Mucosa of descending colon (tissue), 3 donors: ENCODE measurements around the gene EML3. TPM values are rescaled to one million over a fixed set of nuclear protein-coding genes. Genes with fewer than 3 reads are reported as not detected.
A peak's percentile ranks its signal among the peaks of the same experiment; 100 is the strongest.

ENCODE experiments used
- ATAC-seq: fragments of 200-7000 bp; cut with Tn5 transposase; one replicate; pipeline ENCODE4 v1.9.1; 2020; ENCODE audit warnings: mild to moderate bottlenecking, moderate library complexity
- DNase-seq, 3 donors: peaks; one replicate each; pipeline ENCODE4 v3.0.0-alpha.2; 2020
- H3K36me3 ChIP-seq: fragments of 200-600 bp; one replicate; pipeline ENCODE4 v1.8.0; 2021; ENCODE audit warnings: low read depth, mild to moderate bottlenecking
- H3K4me1 ChIP-seq: fragments of 200-600 bp; one replicate; pipeline ENCODE4 v1.8.0; 2021; ENCODE audit warnings: low read depth, mild to moderate bottlenecking
- H3K4me3 ChIP-seq: fragments of 200-600 bp; one replicate; pipeline ENCODE4 v1.8.0; 2021; ENCODE audit warnings: mild to moderate bottlenecking
- H3K9me3 ChIP-seq: fragments of 200-600 bp; one replicate; pipeline ENCODE4 v1.8.0; 2021; ENCODE audit warnings: mild to moderate bottlenecking
- intact Hi-C, 2 donors: fragments of 100-400 bp; cut with DNase I in 1 of 2; cut with micrococcal nuclease in 1 of 2; formaldehyde crosslinking; loops; one replicate each; pipeline versions ENCODE4 v1.11.0 to v1.11.1; 2022; cut with DNase I, micrococcal nuclease
- total RNA-seq, 3 donors: library from RNA; stranded (reverse); fragmentation: NEBNext Ultra II Directional in 2 of 3; extraction: Animal tissue kit (Norgen Biotek cat#: 25700) in 2 of 3; gene quantifications; one replicate each; pipeline versions ENCODE4 v1.2.1 to v1.2.4, GENCODE V29; 2021 to 2023
- TF ChIP-seq, protein P1 (sequence below): fragments of 200-600 bp; IDR thresholded peaks from one replicate; pipeline ENCODE4 v1.8.0; 2022; ENCODE audit warnings: antibody characterized with exemption, mild to moderate bottlenecking
- donor health status: DM: no; HTN: no; CAD: no; lungs with moderate emphysema.
- donor health status: DM: no; HTN: no; CAD: no.
- donor health status: DM: no; HTN: yes; CAD: no.

The EML3 gene
- total RNA-seq, 3 donors from 2014 or later, result 54.6 to 57.7 (median 57.7) TPM

DNA sequence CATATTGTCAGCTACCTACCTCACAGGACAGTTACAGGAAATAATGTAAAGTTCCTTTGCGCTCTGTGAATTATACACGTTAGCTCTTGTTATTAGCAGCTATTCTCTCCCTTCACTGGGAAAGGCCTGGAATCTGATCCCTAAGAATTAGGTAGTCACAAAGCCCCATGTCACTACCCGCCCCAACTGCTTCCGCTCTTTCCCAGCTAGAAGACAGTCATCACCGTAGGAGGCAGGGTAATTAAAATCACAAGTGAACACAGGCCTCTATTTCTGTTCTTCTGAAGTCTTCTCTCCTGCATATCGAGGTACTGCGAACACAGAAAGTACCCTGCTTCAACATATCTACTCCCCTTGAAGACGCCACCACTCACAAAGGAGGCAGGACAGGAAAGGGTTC, 53.4 kb downstream of the EML3 start:
- peaks cover 4% of the 10 kb centered on the region for H3K36me3 ChIP-seq
- H3K4me1 ChIP-seq, result peaks cover 51% of the 10 kb centered on the region
- H3K9me3 ChIP-seq, result no peaks in the 10 kb centered on the region
- ATAC-seq (no peak), DNase-seq (no peak)
- intact Hi-C loops, result loop anchor here in 1 of 2 donors (5.0 kb wide), 1 partner anchor 137 kb away; no protein-coding TSS in a partner anchor
- TF ChIP-seq, protein P1, sequence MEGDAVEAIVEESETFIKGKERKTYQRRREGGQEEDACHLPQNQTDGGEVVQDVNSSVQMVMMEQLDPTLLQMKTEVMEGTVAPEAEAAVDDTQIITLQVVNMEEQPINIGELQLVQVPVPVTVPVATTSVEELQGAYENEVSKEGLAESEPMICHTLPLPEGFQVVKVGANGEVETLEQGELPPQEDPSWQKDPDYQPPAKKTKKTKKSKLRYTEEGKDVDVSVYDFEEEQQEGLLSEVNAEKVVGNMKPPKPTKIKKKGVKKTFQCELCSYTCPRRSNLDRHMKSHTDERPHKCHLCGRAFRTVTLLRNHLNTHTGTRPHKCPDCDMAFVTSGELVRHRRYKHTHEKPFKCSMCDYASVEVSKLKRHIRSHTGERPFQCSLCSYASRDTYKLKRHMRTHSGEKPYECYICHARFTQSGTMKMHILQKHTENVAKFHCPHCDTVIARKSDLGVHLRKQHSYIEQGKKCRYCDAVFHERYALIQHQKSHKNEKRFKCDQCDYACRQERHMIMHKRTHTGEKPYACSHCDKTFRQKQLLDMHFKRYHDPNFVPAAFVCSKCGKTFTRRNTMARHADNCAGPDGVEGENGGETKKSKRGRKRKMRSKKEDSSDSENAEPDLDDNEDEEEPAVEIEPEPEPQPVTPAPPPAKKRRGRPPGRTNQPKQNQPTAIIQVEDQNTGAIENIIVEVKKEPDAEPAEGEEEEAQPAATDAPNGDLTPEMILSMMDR, result no peak
- no peak overlapping the region for H3K4me3 ChIP-seq

DNA sequence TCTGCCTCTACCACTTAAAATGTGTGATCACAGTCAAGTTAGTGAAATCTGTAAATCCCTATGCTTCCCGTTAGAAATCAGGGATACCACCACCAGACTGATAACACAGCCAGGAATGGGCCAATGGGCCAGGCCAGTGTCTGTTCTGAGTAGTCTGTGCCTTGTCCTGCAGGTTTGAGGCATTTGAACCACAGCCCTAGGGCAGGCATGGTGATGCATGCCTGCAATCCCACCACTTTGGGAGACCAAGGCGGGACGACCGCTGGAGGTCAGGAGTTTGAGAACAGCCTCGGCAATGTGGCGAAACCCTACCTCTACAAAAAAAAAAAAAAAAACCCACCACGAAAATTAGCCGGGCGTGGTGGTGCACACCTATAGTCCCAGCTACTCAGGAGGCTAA, 53.9 kb downstream of the EML3 start:
- DNase-seq (peak in 1 of 3 donors; percentile 54), ATAC-seq (no peak)
- H3K4me3 ChIP-seq, result no peak overlapping the region
- H3K36me3 ChIP-seq, result peaks cover 4% of the 10 kb centered on the region
- no peaks in the 10 kb centered on the region for H3K9me3 ChIP-seq
- TF ChIP-seq, protein P1, result no peak
- H3K4me1 ChIP-seq, result peaks cover 57% of the 10 kb centered on the region
- intact Hi-C loops, result loop anchor here in 1 of 2 donors (5.0 kb wide), 1 partner anchor 136 kb away; no protein-coding TSS in a partner anchor

DNA sequence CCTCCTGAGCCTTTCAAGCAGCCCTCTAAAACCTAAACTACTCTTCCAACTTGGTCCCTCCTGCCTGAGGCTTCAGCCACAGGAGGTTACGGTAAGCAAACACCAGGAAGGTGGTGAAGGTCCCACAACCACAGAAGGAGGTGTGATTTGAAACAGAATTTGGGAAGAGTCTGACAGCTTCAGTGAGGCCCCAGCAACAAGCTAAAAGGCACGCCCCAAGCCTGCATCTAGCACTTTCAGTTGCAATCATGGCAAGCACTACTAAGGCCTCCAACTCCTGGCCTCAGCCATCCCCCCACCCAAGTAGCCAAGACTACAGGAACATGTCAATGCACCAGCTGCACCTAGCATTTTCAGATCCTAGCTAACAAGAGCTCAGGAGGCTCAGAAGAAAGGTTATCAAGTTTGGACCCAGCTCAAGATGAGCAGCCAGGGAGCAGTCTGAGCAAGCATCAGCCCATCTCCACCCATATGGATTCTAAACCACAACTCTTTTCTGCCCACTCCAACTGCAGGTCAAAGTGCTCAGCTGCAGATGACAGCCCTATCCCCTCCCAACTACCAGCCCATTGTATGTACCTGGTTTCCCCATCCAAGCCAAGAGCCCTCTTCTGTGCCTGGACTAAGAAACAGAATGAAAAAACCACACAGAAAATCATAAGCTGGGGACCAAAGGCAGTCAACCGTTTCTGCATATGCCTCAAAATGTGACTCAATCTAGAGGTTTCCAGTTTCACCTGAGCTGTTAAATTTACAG, 55.5 kb downstream of the EML3 start:
- peak; percentile 54 to 68 (median 60) for DNase-seq
- TF ChIP-seq, protein P1, result no peak
- peaks cover 4% of the 10 kb centered on the region for H3K36me3 ChIP-seq
- H3K4me1 ChIP-seq, result peaks cover 73% of the 10 kb centered on the region
- no peak for ATAC-seq
- intact Hi-C loops, result loop anchor here in 1 of 2 donors (5.0 kb wide), 1 partner anchor 135 kb away; no protein-coding TSS in a partner anchor
- no peak overlapping the region for H3K4me3 ChIP-seq
- no peaks in the 10 kb centered on the region for H3K9me3 ChIP-seq

DNA sequence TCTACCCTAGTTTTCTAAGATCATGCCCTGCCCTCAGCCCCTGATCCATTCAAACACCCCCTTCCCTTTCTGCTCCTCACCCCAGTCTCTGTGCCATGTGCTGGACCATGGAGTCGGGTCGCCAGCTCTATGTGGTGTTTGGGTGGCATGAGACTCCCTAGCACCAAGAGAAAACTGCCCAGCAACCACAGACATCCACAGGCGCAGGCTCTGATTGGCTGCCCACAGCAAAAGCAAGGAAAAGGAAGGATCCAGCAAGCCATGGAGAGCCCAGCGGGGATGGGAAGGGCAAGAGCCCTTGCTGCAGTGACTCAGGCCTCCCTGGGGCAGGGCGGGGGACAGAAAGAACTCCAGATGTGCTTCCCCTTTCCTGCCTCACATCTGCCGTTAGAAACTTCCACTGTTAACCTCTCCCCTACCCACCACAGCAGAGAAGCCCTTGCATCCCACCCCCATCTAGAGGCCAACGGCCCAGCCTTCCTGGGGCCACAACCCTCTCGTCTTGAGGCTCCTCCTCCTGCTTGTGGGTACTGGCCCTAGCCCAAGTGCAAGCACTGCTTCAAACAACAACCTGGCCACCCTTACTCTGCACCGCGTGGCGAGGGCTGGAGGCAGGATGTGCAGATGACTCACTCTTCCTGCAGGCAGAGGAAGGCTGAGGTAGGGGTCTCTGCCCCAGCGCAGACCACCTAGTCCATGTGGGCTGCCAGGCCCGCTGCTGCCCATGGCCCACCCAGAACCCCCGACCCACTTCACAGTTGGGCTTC, 56.3 kb downstream of the EML3 start:
- DNase-seq (peak; percentile 87 to 95 (median 87)), ATAC-seq (peak; percentile 59)
- peaks cover 80% of the 10 kb centered on the region for H3K4me1 ChIP-seq
- intact Hi-C loops, result loop anchor here in 1 of 2 donors (5.0 kb wide), 1 partner anchor 134 kb away; no protein-coding TSS in a partner anchor
- TF ChIP-seq, protein P1, result no peak
- H3K4me3 ChIP-seq, result no peak overlapping the region
- H3K9me3 ChIP-seq, result no peaks in the 10 kb centered on the region
- H3K36me3 ChIP-seq, result peaks cover 4% of the 10 kb centered on the region

DNA sequence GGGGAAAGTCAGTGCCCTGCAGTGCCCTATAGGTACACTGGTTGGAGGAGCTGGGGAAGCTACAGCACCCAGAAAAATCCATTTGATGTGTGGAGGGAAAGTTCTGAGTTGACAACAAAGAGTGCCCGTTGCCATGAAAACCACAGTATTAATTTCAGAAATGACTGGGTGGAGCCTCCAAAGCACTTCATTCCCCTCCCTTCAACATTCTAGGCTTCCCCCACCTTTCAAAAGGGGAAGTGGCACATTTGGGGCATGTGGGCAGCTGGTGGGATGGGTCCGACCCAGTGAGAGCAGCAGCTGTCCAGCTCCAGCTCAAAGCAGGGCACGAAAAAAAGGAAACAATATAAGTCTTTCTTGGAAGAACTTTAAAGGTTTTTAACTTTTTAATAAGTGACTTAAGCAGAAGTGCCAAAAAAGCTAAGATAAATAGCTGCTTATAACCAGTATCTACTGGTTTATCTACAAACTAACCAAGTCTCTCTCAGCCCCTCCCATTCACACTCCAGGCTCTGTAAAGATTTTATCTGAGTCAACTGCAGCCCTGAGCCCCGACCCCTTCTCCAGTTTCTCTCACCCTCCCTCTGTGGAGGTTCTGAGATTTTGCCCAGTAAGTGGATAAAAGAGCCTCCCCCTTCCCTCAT, 57.0 kb downstream of the EML3 start:
- Histone ChIP-seq H3K4me1 (peaks cover 78% of the 10 kb centered on the region), H3K9me3 (no peaks in the 10 kb centered on the region), H3K36me3 (peaks cover 4% of the 10 kb centered on the region), H3K4me3 (no peak overlapping the region)
- DNase-seq, result peak in 2 of 3 donors; percentile 49 to 53
- TF ChIP-seq, protein P1, result no peak
- ATAC-seq, result no peak
- intact Hi-C loops, result loop anchor here in 1 of 2 donors (5.0 kb wide), 1 partner anchor 133 kb away; no protein-coding TSS in a partner anchor
